AG04449 (cell line): Measurements from ENCODE around the gene ABHD8.

Experiments
- CTCF ChIA-PET: fragments of 350-600 bp; formaldehyde crosslinking; extraction: SDS; loops from one replicate; lab custom pipeline; 2021; ENCODE audit warnings: antibody characterized with exemption; lab: Yijun Ruan, JAX
- POLR2A ChIA-PET: fragments of 400-600, 350-600 bp; formaldehyde crosslinking; extraction: SDS; loops from one replicate; lab custom pipeline; 2020; ENCODE audit warnings: antibody characterized with exemption, inconsistent platforms; lab: Yijun Ruan, JAX
- DNase-seq: peaks from one replicate; pipeline ENCODE4 v3.0.0-alpha.2; 2010; ENCODE audit warnings: low read depth, low spot score
- H3K4me3 ChIP-seq: 2 replicates; pipeline ENCODE4 v1.5.1; 2011; ENCODE audit warnings: low read depth, mild to moderate bottlenecking, control low read depth, low read length
- CTCF ChIP-seq: IDR thresholded peaks from one replicate; pipeline ENCODE4 v1.5.1; 2011; ENCODE audit warnings: mild to moderate bottlenecking, moderate library complexity, low read length, control low read depth, inconsistent platforms; ENCODE audit not compliant: insufficient read depth; ENCODE audit errors: missing control alignments

ABHD8 gene

GRCh38 chr19:17347361-17347760, 44.1 kb upstream of the ABHD8 start:
- DNase-seq = no peak
- CTCF ChIA-PET = interaction anchor here (0.7 to 14.8 kb wide), 13 partner anchors 9 to 512 kb away, joined by 3 to 208 read pairs (median 5); partner anchors contain the start of genes MVB12A and RPL18A
- no peak for TF ChIP-seq CTCF
- POLR2A ChIA-PET = no interaction called here
- H3K4me3 ChIP-seq = no peak overlapping the region

GRCh38 chr19:17346109-17346671, 43.0 kb upstream of the ABHD8 start:
- CTCF ChIA-PET = interaction anchor here (0.6 to 14.8 kb wide), 17 partner anchors 10 to 121 kb away, joined by 3 to 208 read pairs (median 4); no protein-coding TSS in a partner anchor
- H3K4me3 ChIP-seq = no peak overlapping the region
- no peak for DNase-seq
- POLR2A ChIA-PET = no interaction called here
- TF ChIP-seq CTCF = peak; percentile 93

DNA sequence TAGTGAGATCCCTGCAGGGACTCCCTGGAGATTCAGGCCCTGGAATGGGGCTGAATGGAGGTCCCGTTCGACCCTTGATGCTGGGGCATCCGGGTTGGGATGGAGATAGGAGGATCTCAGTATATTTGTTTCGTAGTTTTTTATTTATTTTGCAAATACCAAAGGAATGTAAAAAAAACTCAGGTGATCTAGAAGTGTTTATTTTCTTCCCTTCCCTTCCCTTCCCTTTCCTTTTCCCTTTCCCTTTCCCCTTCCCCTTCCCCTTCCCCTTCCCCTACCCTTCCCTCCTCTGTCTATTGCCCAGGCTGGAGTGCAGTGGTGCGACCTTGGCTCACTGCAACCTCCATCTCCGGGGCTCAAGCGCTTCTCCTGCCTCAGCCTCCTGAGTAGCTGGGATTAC, 38.6 kb upstream of the ABHD8 start:
- DNase-seq = no peak
- ChIA-PET CTCF (interaction anchor here (0.9 to 14.8 kb wide), 2 partner anchors 8 to 46 kb away, joined by 3 to 208 read pairs; no protein-coding TSS in a partner anchor), POLR2A (no interaction called here)
- TF ChIP-seq CTCF = no peak
- H3K4me3 ChIP-seq = no peak overlapping the region

- no peak overlapping the region for H3K4me3 ChIP-seq
- no peak for DNase-seq
- no peak for TF ChIP-seq CTCF
- ChIA-PET CTCF (no interaction called here), POLR2A (no interaction called here)
Measured at GRCh38 chr19:17341386-17341785, 38.2 kb upstream of the ABHD8 start.

- no peak overlapping the region for H3K4me3 ChIP-seq
- DNase-seq = no peak
- TF ChIP-seq CTCF = no peak
- ChIA-PET POLR2A (no interaction called here), CTCF (interaction anchor here (0.6 kb wide), 1 partner anchor 44 kb away, joined by 3 read pairs; no protein-coding TSS in a partner anchor)
Measured at GRCh38 chr19:17340871-17341357, 37.7 kb upstream of the ABHD8 start.

DNA sequence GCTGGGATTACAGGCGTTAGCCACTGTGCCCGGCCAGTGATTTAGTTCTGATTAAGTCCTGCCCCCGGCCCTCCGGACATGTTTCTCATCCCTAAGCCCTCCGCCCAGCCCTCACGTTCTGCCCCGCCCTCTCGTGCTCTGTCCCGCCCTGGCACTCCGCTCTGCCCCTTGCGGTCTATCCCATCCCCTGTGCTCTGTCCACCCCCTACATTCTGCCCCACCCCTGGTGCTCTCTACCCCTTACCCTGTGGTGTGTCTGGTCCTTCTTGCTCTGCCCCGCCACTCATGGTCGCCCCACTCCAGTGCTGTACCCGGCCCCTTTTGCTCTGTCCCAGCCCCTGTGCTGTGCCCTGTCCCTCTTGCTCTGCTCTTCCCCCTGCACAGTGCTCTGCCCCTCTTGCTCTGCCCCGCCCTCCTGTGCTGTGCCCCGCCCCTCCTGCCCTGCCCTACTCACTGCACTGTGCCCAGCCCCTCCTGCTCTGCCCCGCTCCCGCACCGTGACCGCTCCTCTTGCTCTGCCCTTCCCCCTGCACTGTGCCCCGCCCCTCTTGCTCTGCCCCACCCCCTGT, 37.2 kb upstream of the ABHD8 start:
- ChIA-PET CTCF (interaction anchor here (0.6 kb wide), 1 partner anchor 44 kb away, joined by 3 read pairs; no protein-coding TSS in a partner anchor), POLR2A (no interaction called here)
- no peak for DNase-seq
- H3K4me3 ChIP-seq = no peak overlapping the region
- TF ChIP-seq CTCF = no peak
